Mesothelial cell of epicardium (in vitro differentiated cells): ENCODE measurements around the gene CDH13. TPM values are rescaled to one million over a fixed set of nuclear protein-coding genes. Genes with fewer than 3 reads are reported as not detected.

Source experiments
- DNase-seq, 2 experiments: peaks; one replicate each; pipeline ENCODE4 v3.0.0; 2021; ENCODE audit warnings: low spot score in 2 of 2; ENCODE audit not compliant: unreplicated experiment in 2 of 2
- H3K27ac Mint-ChIP-seq: 2 replicates; pipeline ENCODE4 v1.8.0; 2021; ENCODE audit warnings: mixed read lengths
- H3K27me3 Mint-ChIP-seq: 2 replicates; pipeline ENCODE4 v1.8.0; 2021; ENCODE audit warnings: low read depth, mixed read lengths
- H3K36me3 Mint-ChIP-seq: 2 replicates; pipeline ENCODE4 v1.8.0; 2021; ENCODE audit warnings: mixed read lengths
- H3K4me1 Mint-ChIP-seq: 2 replicates; pipeline ENCODE4 v1.8.0; 2021; ENCODE audit warnings: mixed read lengths
- H3K4me3 Mint-ChIP-seq: 2 replicates; pipeline ENCODE4 v1.8.0; 2021; ENCODE audit warnings: mild to moderate bottlenecking, moderate library complexity, mixed read lengths
- H3K9me3 Mint-ChIP-seq: 2 replicates; pipeline ENCODE4 v1.8.0; 2021; ENCODE audit warnings: mixed read lengths
- CTCF ChIP-seq: fragments of 200-600 bp; sonication (generic); IDR thresholded peaks from one replicate; pipeline ENCODE4 v1.5.0; 2021; ENCODE audit warnings: antibody characterized with exemption; ENCODE audit not compliant: unreplicated experiment
- total RNA-seq: library from RNA; stranded (reverse); gene quantifications from 3 replicates; pipeline ENCODE4 v1.2.1, GENCODE V29; 2021

CDH13 gene
- total RNA-seq, 1 donor from 2014 or later: 0.80 TPM

GRCh38 chr16:83606486-83607030 is 979.8 kb downstream of the CDH13 start:
- TF ChIP-seq CTCF: no peak
- peaks cover 2% of the 10 kb centered on the region for H3K9me3 Mint-ChIP-seq
- DNase-seq: peak in 1 of 2 experiments; percentile 17
- no peaks in the 10 kb centered on the region for H3K36me3 Mint-ChIP-seq
- H3K4me1 Mint-ChIP-seq: no peaks in the 10 kb centered on the region
- H3K27ac Mint-ChIP-seq: no peak overlapping the region
- H3K4me3 Mint-ChIP-seq: no peak overlapping the region
- peaks cover 5% of the 10 kb centered on the region for H3K27me3 Mint-ChIP-seq

GRCh38 chr16:83609178-83609577 is 982.4 kb downstream of the CDH13 start:
- no peak overlapping the region for H3K4me3 Mint-ChIP-seq
- DNase-seq: no peak
- H3K36me3 Mint-ChIP-seq: no peaks in the 10 kb centered on the region
- H3K27me3 Mint-ChIP-seq: peaks cover 3% of the 10 kb centered on the region
- no peaks in the 10 kb centered on the region for H3K4me1 Mint-ChIP-seq
- H3K9me3 Mint-ChIP-seq: peaks cover 14% of the 10 kb centered on the region
- no peak for TF ChIP-seq CTCF
- H3K27ac Mint-ChIP-seq: no peak overlapping the region

- H3K27ac Mint-ChIP-seq: no peak overlapping the region
- no peak overlapping the region for H3K4me3 Mint-ChIP-seq
Observed at GRCh38 chr16:83615141-83615952, 988.6 kb downstream of the CDH13 start.

GRCh38 chr16:83615953-83616350 is 989.2 kb downstream of the CDH13 start:
- Mint-ChIP-seq H3K27me3 (no peaks in the 10 kb centered on the region), H3K9me3 (peaks cover 14% of the 10 kb centered on the region), H3K36me3 (no peaks in the 10 kb centered on the region), H3K4me3 (no peak overlapping the region), H3K27ac (no peak overlapping the region), H3K4me1 (no peaks in the 10 kb centered on the region)
- TF ChIP-seq CTCF: no peak
- DNase-seq: no peak

More at GRCh38 chr16:83615141-83615952, 988.6 kb downstream of the CDH13 start:
- Mint-ChIP-seq H3K36me3 (no peaks in the 10 kb centered on the region), H3K4me1 (no peaks in the 10 kb centered on the region), H3K9me3 (peaks cover 14% of the 10 kb centered on the region), H3K27me3 (no peaks in the 10 kb centered on the region)
- no peak for TF ChIP-seq CTCF
- DNase-seq: no peak

- Mint-ChIP-seq H3K36me3 (no peaks in the 10 kb centered on the region), H3K9me3 (no peaks in the 10 kb centered on the region), H3K4me3 (no peak overlapping the region), H3K27ac (no peak overlapping the region), H3K27me3 (peaks cover 9% of the 10 kb centered on the region), H3K4me1 (no peaks in the 10 kb centered on the region)
- DNase-seq: no peak
- TF ChIP-seq CTCF: no peak
Observed at GRCh38 chr16:83619381-83620150, 992.8 kb downstream of the CDH13 start.
